Liver (tissue), 3 donors: ENCODE results near the gene SHLD3.

ENCODE experiments used
- EGR1 ChIP-seq, 2 donors: IDR thresholded peaks; 2 replicates each; pipeline ENCODE4 v1.6.1; 2016 to 2018; ENCODE audit warnings: antibody characterized with exemption in 2 of 2, low read depth in 2 of 2
- FOXA1 ChIP-seq: IDR thresholded peaks from 2 replicates; pipeline ENCODE4 v1.6.1; 2016; ENCODE audit warnings: antibody characterized with exemption
- GABPA ChIP-seq, 2 donors: IDR thresholded peaks in 1 of 2; conservative IDR thresholded peaks in 1 of 2; 2 replicates each; pipeline ENCODE4 v1.6.1; 2016; ENCODE audit warnings: antibody characterized with exemption in 2 of 2, mild to moderate bottlenecking in 1 of 2, moderate library complexity in 1 of 2
- JUND ChIP-seq, 2 donors: IDR thresholded peaks; 2 replicates each; pipeline ENCODE4 v1.6.1; 2016; ENCODE audit warnings: antibody characterized with exemption in 2 of 2
- MAX ChIP-seq: IDR thresholded peaks from 2 replicates; pipeline ENCODE4 v1.6.1; 2016; ENCODE audit warnings: antibody characterized with exemption
- RAD21 ChIP-seq, 2 donors: IDR thresholded peaks; 2 replicates each; pipeline ENCODE4 v1.6.1; 2016; ENCODE audit warnings: antibody characterized with exemption in 2 of 2, mild to moderate bottlenecking in 2 of 2
- REST ChIP-seq: IDR thresholded peaks from 2 replicates; pipeline ENCODE4 v1.6.1; 2016; ENCODE audit warnings: antibody characterized with exemption, mild to moderate bottlenecking
- RXRA ChIP-seq, 2 donors: IDR thresholded peaks; 2 replicates each; pipeline ENCODE4 v1.6.1; 2017 to 2018; ENCODE audit warnings: antibody characterized with exemption in 2 of 2, mild to moderate bottlenecking in 1 of 2
- SP1 ChIP-seq: IDR thresholded peaks from 2 replicates; pipeline ENCODE4 v1.6.1; 2018; ENCODE audit warnings: antibody characterized with exemption, mild to moderate bottlenecking
- TAF1 ChIP-seq: conservative IDR thresholded peaks from 2 replicates; pipeline ENCODE4 v1.6.1; 2016; ENCODE audit warnings: antibody characterized with exemption, mild to moderate bottlenecking
- YY1 ChIP-seq: IDR thresholded peaks from 2 replicates; pipeline ENCODE4 v1.6.1; 2016; ENCODE audit warnings: antibody characterized with exemption, mild to moderate bottlenecking
- TF ChIP-seq, protein P1 (sequence below): IDR thresholded peaks from 2 replicates; pipeline ENCODE4 v1.6.1; 2016; ENCODE audit warnings: antibody characterized with exemption
- TF ChIP-seq, protein P2 (sequence below): fragments of 150-350 bp; IDR thresholded peaks from 2 replicates; pipeline ENCODE4 v1.5.1; 2017; ENCODE audit warnings: improper control_type of control experiment, low read depth, low read length; ENCODE audit not compliant: missing input control
- TF ChIP-seq, protein P3 (sequence below): IDR thresholded peaks from 2 replicates; pipeline ENCODE4 v1.6.1; 2016; ENCODE audit warnings: antibody characterized with exemption
- donor health status: healthy.
- donor health status: healthy.

GRCh38 chr5:65640240-65640639 lies 15.4 kb downstream of the SHLD3 start:
- TF ChIP-seq, protein P1, sequence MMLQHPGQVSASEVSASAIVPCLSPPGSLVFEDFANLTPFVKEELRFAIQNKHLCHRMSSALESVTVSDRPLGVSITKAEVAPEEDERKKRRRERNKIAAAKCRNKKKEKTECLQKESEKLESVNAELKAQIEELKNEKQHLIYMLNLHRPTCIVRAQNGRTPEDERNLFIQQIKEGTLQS, result no peak
- TF ChIP-seq, protein P2, sequence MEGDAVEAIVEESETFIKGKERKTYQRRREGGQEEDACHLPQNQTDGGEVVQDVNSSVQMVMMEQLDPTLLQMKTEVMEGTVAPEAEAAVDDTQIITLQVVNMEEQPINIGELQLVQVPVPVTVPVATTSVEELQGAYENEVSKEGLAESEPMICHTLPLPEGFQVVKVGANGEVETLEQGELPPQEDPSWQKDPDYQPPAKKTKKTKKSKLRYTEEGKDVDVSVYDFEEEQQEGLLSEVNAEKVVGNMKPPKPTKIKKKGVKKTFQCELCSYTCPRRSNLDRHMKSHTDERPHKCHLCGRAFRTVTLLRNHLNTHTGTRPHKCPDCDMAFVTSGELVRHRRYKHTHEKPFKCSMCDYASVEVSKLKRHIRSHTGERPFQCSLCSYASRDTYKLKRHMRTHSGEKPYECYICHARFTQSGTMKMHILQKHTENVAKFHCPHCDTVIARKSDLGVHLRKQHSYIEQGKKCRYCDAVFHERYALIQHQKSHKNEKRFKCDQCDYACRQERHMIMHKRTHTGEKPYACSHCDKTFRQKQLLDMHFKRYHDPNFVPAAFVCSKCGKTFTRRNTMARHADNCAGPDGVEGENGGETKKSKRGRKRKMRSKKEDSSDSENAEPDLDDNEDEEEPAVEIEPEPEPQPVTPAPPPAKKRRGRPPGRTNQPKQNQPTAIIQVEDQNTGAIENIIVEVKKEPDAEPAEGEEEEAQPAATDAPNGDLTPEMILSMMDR, result no peak
- TF ChIP-seq REST (no peak), TAF1 (no peak), YY1 (no peak), RAD21 (IDR thresholded peaks at IDR 0.05) (no peak), JUND (IDR thresholded peaks at IDR 0.05) (no peak), MAX (no peak), FOXA1 (no peak), RXRA (IDR thresholded peaks at IDR 0.05) (no peak), EGR1 (IDR thresholded peaks at IDR 0.05; ENCODE audit: low read depth in 2 of 2) (no peak), SP1 (no peak), GABPA (IDR thresholded peaks at IDR 0.05 in 1 of 2, conservative IDR thresholded peaks at IDR 0.05 in 1 of 2) (no peak)
- TF ChIP-seq, protein P3, sequence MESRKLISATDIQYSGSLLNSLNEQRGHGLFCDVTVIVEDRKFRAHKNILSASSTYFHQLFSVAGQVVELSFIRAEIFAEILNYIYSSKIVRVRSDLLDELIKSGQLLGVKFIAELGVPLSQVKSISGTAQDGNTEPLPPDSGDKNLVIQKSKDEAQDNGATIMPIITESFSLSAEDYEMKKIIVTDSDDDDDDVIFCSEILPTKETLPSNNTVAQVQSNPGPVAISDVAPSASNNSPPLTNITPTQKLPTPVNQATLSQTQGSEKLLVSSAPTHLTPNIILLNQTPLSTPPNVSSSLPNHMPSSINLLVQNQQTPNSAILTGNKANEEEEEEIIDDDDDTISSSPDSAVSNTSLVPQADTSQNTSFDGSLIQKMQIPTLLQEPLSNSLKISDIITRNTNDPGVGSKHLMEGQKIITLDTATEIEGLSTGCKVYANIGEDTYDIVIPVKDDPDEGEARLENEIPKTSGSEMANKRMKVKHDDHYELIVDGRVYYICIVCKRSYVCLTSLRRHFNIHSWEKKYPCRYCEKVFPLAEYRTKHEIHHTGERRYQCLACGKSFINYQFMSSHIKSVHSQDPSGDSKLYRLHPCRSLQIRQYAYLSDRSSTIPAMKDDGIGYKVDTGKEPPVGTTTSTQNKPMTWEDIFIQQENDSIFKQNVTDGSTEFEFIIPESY, result no peak
